Heart right ventricle (tissue), 16 donors: ENCODE results near the gene HMGCLL1. TPM values are rescaled to one million over a fixed set of nuclear protein-coding genes. Genes with fewer than 3 reads are reported as not detected.

Source experiments
- ATAC-seq, 8 donors: fragments of 200-7000 bp; cut with Tn5 transposase; one replicate each; pipeline ENCODE4 v1.9.1; 2020; ENCODE audit warnings: mild to moderate bottlenecking in 8 of 8, moderate library complexity in 8 of 8, moderate number of reproducible peaks in 1 of 8
- DNase-seq, 2 donors: peaks; one replicate each; pipeline ENCODE4 v3.0.0-alpha.2; 2020
- H3K27ac ChIP-seq, 10 donors: fragments of 200-600 bp; sonication (generic) in 2 of 10; one replicate each; pipeline versions ENCODE4 v1.5.0 to v1.8.0; 2020 to 2022; ENCODE audit warnings: mild to moderate bottlenecking in 3 of 10
- H3K27me3 ChIP-seq, 7 donors: fragments of 200-600 bp; one replicate each; pipeline ENCODE4 v1.8.0; 2021 to 2022; ENCODE audit warnings: mild to moderate bottlenecking in 2 of 7
- H3K36me3 ChIP-seq, 9 donors: fragments of 200-600 bp; sonication (generic) in 1 of 9; one replicate each; pipeline versions ENCODE4 v1.5.0 to v1.8.0; 2020 to 2022; ENCODE audit warnings: mild to moderate bottlenecking in 2 of 9
- H3K4me1 ChIP-seq, 9 donors: fragments of 200-600 bp; sonication (generic) in 1 of 9; one replicate each; pipeline versions ENCODE4 v1.5.0 to v1.8.0; 2020 to 2022; ENCODE audit warnings: mild to moderate bottlenecking in 4 of 9
- H3K4me3 ChIP-seq, 10 donors: fragments of 200-600 bp; sonication (generic) in 2 of 10; one replicate each; pipeline versions ENCODE4 v1.5.0 to v1.8.0; 2020 to 2022; ENCODE audit warnings: mild to moderate bottlenecking in 7 of 10, moderate library complexity in 2 of 10
- H3K9me3 ChIP-seq, 11 donors: fragments of 200-600 bp in 10 of 11; sonication (generic) in 2 of 11; one replicate each; pipeline versions ENCODE4 v1.5.0 to v1.8.0; 2013 to 2022; ENCODE audit warnings: mild to moderate bottlenecking in 2 of 11, control low read depth in 1 of 11, moderate library complexity in 1 of 11
- CTCF ChIP-seq, 9 donors: fragments of 200-600 bp; sonication (generic) in 2 of 9; IDR thresholded peaks; one replicate each; pipeline versions ENCODE4 v1.5.0 to v1.8.0; 2021 to 2022; ENCODE audit warnings: antibody characterized with exemption in 9 of 9, mild to moderate bottlenecking in 5 of 9, moderate library complexity in 1 of 9
- WGBS, 2 donors: extraction: QIAGEN DNeasy Blood & Tissue Kit; methylation state at CpG; one replicate each; pipeline ENCODE4 v1.1.7; 2013; ENCODE audit warnings: inconsistent platforms in 1 of 2; 5-methylcytosine and 5-hydroxymethylcytosine counted together
- intact Hi-C, 10 donors: fragments of 100-400 bp; cut with DNase I; formaldehyde crosslinking; loops; one replicate each; pipeline versions ENCODE4 v1.11.1 to v1.14.2; 2022
- polyA plus RNA-seq, 2 donors: library from polyadenylated mRNA; stranded (reverse); fragments of 200-250 nt; gene quantifications; one replicate each; pipeline ENCODE4 v1.2.3, GENCODE V29; 2013
- total RNA-seq, 10 donors: library from RNA; stranded (reverse); fragmentation: NEBNext Ultra II Directional in 3 of 10; extraction: Animal tissue kit (Norgen Biotek cat#: 25700) in 3 of 10; gene quantifications; one replicate each; pipeline versions ENCODE4 v1.2.1 to v1.2.4, GENCODE V29; 2021 to 2023
- donor health status: Arrhythmogenic right ventricular cardiomyopathy.
- donor health status: ischemic (EF 13 %, LVEDD 7.1; RV severe dilation, severe dysfunction).
- donor health status: healthy with polysubstance abuse.
- donor health status: DM: no; HTN: yes; CAD: no.
- donor health status: DM: no; HTN: no; CAD: no.
- donor health status: ischemic (EF 25% LVEDD 6.9; RV normal size, moderate dysfunction).
- donor health status: ischemic (EF 25% LVEDD 5.7; RV mildly dilated, moderate dysfunction).
- donor health status: healthy.
- donor health status: DM: yes; HTN: yes; CAD: no.
- donor health status: Ischemic cardiomyopathy.
- donor health status: ischemic (EF 35%, LVEDD 5.7; RV mildly dilated, moderate dysfunction).
- donor health status: nonischemic (EF 11% LVEDD 7.7; RV severe dilation, severe dysfunction).
- donor health status: DM: yes; HTN: yes; CAD: no.
- donor health status: PGD.
- donor health status: ischemic (EF 29% LVEDD 5.4; RV normal size, mild dysfunction).
- donor health status: nonischemic (EF 23%, LVEDD 6.1; RV moderate dilation, normal function).

The HMGCLL1 gene
- total and polyA plus RNA-seq, 12 donors = 0.35 to 2.6 (median 1.1) TPM

GRCh38 chr6:55445648-55446204 is 133.3 kb downstream of the HMGCLL1 start:
- no peak overlapping the region for H3K4me3 ChIP-seq
- TF ChIP-seq CTCF (IDR thresholded peaks at IDR 0.05) = peak in 8 of 9 donors; percentile 36 to 67 (median 55)
- ATAC-seq = no peak
- H3K27ac ChIP-seq = no peak overlapping the region
- intact Hi-C loops = loop anchor here in 9 of 10 donors (1.0 to 10.0 kb wide), 9 partner anchors 171 to 509 kb away; no protein-coding TSS in a partner anchor
- H3K27me3 ChIP-seq = no peaks in the 10 kb centered on the region
- H3K36me3 ChIP-seq = no peaks in the 10 kb centered on the region
- DNase-seq = no peak
- WGBS, 2 donors = 0 to 2% methylated on average over 1 of the region's 1 CpG
- peaks cover 0 to 8% (median 0%) of the 10 kb centered on the region in 9 donors for H3K4me1 ChIP-seq
- no peaks in the 10 kb centered on the region for H3K9me3 ChIP-seq

DNA sequence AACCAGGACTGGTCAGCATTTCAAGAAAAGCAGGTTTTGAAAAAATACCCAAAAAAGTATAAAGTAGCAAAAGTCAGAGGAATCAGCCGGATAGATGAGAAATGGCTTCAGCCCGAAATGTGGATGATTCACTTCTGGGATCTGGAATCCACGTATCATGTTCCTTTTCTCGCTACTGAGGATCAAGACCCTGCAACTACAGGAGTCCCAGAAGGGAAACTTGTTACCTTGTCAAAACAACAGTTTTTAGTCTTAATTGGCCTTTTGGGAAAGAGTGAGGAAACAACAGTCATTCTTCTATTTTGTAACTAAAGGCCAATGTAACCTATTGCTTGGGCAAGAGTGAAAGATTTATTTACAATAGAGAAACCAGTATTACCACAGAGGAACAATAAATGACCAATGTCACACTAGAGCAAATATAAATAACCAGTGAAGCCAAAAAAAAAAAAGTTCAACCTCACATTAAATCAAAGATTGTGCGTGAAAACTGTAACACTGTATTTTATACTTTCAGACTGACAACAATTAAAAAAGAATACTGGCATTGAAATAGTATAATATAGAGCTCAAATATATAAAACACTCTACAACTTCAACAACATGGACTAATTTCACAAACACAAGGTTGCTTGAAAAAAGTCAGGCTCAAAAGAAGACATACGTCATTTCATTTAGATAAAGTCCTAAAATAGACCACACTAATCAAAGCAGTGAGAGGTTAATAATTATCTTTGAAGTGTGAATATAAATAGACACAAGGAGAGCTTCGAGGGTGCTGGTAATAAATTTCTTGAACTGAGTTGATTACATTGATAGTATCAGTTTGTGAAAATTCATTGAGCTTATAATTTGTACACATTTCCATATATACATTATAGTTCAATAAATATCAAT is 135.5 kb downstream of the HMGCLL1 start:
- H3K27me3 ChIP-seq = no peaks in the 10 kb centered on the region
- ATAC-seq = no peak
- H3K36me3 ChIP-seq = no peaks in the 10 kb centered on the region
- no peak for DNase-seq
- H3K4me1 ChIP-seq = peaks cover 0 to 8% (median 0%) of the 10 kb centered on the region in 9 donors
- 69 to 71% methylated on average over 7 of the region's 7 CpGs for WGBS, 2 donors
- intact Hi-C loops = loop anchor here in 5 of 10 donors (2.0 to 10.0 kb wide), 5 partner anchors 169 to 511 kb away; no protein-coding TSS in a partner anchor
- no peak overlapping the region for H3K4me3 ChIP-seq
- H3K9me3 ChIP-seq = no peaks in the 10 kb centered on the region
- no peak for TF ChIP-seq CTCF (IDR thresholded peaks at IDR 0.05)
- no peak overlapping the region for H3K27ac ChIP-seq

DNA sequence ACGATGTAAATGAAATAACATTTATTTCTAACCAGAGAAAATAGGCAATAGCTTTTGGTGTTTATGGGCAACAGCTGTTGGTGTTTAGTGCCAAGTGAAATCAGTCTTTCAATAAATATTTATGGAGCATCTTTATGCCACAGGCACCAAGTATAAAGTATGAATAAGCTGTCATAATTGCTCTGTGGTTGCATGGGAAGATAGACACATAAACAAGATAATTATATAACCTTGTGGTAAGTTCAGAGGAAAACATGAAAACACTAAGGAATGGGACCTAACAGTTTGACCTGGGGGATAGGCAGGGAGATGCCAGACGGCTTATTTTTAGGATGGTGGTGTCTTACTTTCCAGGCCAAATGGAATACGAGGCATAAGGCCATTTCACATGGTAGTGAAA is 140.8 kb downstream of the HMGCLL1 start:
- no peaks in the 10 kb centered on the region for H3K27me3 ChIP-seq
- no peak overlapping the region for H3K27ac ChIP-seq
- no peak for DNase-seq
- no peaks in the 10 kb centered on the region for H3K36me3 ChIP-seq
- no peaks in the 10 kb centered on the region for H3K9me3 ChIP-seq
- H3K4me3 ChIP-seq = no peak overlapping the region
- WGBS, 2 donors = 79 to 86% methylated on average over 3 of the region's 3 CpGs
- intact Hi-C loops = no loop called here
- H3K4me1 ChIP-seq = no peaks in the 10 kb centered on the region
- no peak for ATAC-seq
- no peak for TF ChIP-seq CTCF (IDR thresholded peaks at IDR 0.05)

- H3K27me3 ChIP-seq = no peaks in the 10 kb centered on the region
Observed at GRCh38 chr6:55437141-55437540, 141.9 kb downstream of the HMGCLL1 start.

More at GRCh38 chr6:55437141-55437540, 141.9 kb downstream of the HMGCLL1 start:
- intact Hi-C loops = no loop called here
- Histone ChIP-seq H3K36me3 (no peaks in the 10 kb centered on the region), H3K4me1 (no peaks in the 10 kb centered on the region), H3K4me3 (no peak overlapping the region), H3K27ac (no peak overlapping the region), H3K9me3 (no peaks in the 10 kb centered on the region)
- ATAC-seq = no peak
- DNase-seq = no peak
- 71 to 73% methylated on average over 4 of the region's 4 CpGs for WGBS, 2 donors
- no peak for TF ChIP-seq CTCF (IDR thresholded peaks at IDR 0.05)
